Amygdala (tissue), 56 donors: Measurements from ENCODE around the gene CCDC71L.

Experiments used
- DNase-seq, 56 donors: peaks; one replicate each; lab custom pipeline; 2025; lab: John Stamatoyannopoulos, UW

CCDC71L gene

DNA sequence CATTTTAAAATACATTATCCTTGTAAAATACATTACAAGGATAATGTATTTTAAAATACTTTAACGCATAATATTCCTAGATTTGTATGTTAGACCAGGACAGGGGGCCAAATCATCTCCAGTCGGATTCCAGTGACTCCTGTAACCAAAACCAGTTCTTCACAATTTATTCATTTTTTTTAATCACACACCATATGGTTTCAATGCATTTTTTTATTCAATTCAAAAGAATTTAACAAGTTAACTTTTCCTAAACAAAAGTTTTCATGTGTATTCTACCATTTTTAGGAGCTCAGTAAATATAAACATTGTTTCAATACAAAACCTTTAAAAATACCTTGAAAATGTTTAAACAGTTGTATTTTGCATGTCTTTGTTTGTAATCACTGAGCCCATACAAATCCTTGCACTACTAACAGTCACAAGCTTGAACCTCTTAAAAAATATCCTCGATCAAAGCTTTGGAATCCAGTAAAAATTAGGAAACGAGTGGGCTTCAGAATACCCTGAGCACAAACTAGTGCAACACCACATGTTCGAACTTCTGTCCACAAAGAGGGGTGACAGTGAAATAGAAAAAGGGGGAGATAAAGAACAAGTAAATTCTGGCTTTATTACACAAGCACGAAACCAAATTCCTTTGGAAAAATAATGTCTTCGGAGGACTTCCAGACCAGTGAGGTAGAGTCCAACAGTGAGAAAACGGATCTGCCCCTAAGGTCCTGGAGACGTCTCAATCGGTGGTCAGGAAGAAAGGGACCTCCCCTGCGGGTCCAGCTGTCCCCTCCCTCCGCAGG lies 1.6 kb downstream of the CCDC71L start:
- DNase-seq: no peak

- no peak for DNase-seq
Observed at GRCh38 chr7:106658316-106659165, 2.4 kb downstream of the CCDC71L start.

GRCh38 chr7:106657085-106657991 lies 3.6 kb downstream of the CCDC71L start:
- DNase-seq: no peak

- DNase-seq: no peak
Observed at GRCh38 chr7:106655703-106656498, 5.1 kb downstream of the CCDC71L start.

DNA sequence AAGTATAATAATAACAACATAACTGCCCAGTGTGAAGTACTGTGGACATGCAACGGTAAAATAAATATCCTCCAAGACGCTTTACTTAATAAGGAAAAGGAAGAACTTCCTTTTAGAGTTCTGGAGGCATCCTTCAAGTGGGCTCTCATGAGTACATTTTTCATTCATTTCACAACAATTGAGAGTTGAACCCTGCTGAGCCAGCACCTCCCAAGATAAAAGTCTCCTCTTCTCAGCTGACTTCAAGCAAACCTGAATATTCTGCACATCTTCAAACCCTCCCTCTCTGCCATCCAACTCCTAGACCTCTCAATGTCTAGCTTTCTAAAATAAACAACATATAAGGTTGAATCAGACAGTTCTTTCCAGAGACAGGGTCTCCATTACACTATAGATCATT lies 7.5 kb downstream of the CCDC71L start:
- no peak for DNase-seq

- DNase-seq: no peak
Observed at GRCh38 chr7:106652909-106653308, 8.0 kb downstream of the CCDC71L start.

GRCh38 chr7:106652092-106652491 lies 8.9 kb downstream of the CCDC71L start:
- no peak for DNase-seq

GRCh38 chr7:106646256-106646655 lies 14.7 kb downstream of the CCDC71L start:
- no peak for DNase-seq

DNA sequence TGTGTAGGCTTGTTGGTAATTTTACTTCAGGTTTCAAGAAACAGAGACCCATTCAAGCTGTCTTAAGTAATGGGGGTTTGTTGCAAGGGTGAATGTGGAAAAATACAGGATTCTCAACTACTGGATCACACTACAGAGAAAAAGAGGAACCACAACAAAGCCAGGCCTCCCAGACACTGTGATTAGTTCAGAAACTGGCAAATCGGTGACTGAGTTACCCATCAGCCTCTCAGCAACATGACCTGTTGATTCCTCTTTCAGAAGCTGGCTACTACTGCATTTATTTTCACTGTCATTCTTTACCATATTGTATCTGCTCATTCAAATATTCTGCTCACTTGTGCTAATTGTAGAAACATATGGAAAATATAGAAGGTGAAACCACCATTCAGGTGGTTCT lies 16.0 kb downstream of the CCDC71L start:
- peak in 2 of 56 donors; percentile 3 to 43 for DNase-seq

DNA sequence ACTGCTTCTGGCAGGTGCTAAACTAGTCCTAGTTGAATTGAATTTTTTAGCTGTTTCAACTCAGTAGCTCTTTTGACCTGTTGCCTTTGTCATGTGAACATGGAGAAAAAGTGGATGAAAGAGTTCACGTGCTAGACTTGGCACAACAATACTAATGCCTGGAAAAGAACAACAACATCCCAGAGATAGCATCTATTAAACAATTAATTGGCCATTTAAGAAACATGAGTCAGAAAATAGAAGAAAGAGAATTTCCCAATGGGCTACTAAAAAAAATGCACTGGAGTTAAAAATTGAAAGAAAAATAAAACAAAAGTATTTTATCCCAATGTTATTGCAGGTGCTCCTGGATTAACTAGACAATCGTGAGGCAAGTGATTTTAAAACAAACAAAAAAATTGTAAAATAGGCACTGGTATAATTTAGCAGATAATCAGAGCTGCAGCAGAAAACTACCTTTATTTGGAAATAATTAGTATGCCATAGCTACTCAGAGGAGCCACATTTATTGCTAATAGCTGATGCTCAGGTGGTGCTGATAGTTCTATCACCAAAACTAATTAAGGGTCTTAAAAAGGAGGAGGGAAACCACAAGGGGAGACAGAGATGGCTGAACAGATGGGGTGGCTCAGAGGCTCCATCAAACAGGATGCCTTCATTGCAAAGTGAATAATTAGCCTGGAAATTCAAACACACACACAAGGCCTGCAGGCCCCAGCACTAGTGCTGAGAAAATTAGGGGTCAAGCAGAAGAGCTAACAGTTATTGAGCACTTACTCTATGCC lies 17.6 kb downstream of the CCDC71L start:
- no peak for DNase-seq

GRCh38 chr7:106641416-106641815 lies 19.5 kb downstream of the CCDC71L start:
- DNase-seq: no peak

DNA sequence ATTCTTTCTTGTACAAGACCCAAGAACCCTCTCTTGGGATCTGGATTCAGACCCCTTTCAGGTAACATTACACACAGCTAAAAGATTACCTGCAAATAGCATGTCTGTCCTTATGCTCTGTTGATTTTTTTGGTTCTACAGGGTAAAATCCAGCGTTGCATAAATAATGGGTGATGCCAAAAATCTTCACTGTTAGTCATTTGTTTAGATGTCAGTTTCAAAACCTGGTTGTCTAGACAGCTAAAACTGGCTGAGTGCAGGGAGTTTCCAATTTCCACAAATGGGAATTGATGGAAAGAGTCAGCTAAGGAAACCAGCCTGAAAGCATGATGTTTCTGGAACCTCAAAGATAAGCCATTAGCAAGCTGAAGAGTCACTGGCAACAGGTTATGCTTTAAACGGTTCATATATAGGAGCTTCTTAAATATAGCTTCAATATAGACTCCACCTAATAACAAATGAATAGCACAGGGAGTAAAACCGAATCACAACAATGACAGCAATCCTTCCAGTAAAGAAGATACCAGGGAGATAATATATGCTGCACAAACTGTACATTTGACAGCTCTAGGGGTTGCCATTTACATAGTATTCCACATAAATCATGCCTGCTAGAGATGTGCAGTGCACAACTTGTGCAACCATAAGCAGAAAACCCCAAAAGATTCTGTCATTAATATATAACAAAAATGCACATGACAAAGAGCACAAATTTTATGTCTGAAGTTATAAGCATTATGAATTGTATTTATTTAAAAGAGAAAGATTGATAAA lies 20.4 kb downstream of the CCDC71L start:
- DNase-seq: no peak

GRCh38 chr7:106639476-106640334 lies 21.3 kb downstream of the CCDC71L start:
- no peak for DNase-seq

GRCh38 chr7:106635411-106635810 lies 25.5 kb downstream of the CCDC71L start:
- DNase-seq: no peak

DNA sequence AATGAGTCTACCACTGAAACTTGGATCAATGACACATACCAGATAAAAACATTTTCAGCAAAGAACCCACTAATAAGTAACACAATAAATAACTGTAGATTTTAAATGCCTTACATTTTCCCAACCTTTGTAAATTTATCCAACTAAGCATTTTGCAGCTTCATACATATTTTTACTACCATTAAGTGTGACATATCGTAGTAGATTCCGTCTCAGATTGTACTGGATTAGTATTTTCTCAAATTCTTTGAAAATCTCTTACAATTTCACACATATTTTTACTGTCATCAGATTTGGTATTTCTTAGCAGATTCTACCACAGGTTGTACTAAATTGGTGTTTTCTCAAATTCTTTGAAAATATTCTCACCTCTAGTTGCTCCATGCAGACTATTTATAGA lies 26.0 kb downstream of the CCDC71L start:
- no peak for DNase-seq

DNA sequence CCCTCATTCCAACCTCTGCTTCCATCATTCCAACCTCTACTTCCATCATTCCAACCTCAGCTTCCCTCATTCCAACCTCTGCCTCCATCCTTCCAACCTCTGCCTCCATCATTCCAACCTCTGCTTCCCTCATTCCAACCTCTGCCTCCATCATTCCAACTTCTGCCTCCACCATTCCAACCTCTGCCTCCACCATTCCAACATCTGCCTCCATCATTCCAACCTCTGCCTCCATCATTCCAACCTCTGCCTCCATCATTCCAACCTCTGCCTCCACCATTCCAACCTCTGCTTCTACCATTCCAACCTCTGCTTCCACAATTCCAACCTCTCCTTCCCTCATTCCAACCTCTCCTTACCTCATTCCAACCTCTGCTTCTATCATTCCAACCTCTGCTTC lies 30.3 kb downstream of the CCDC71L start:
- DNase-seq: no peak

DNA sequence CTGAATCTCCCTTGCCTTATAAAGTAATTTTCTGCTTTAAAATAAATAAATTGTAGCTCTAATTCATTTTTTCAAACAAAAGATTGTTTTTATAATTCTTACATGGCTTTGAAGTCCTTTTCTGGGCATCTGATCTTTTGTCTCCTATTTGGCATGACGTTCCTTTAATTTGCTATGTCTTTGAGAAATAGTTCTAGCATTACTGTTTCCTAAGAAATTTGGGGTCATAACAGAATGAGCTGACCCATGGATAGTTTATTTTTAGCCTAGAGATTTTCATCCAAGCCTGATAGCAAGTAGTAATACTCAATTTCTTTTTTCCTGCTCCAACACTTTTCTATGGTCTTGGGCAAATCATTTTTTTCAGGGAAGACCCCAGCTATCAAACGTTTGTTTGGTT lies 31.4 kb downstream of the CCDC71L start:
- DNase-seq: no peak
